GM08714 (cell line): Measurements from ENCODE around the gene TXNDC8.
"Not testable (repeated sequence)": the region's sequence is repeated elsewhere in the genome, so short reads cannot be mapped to it uniquely, and the experiment has no call there.

Experiments
- H3K4me3 ChIP-seq: fragments of 200-500 bp; sonication (Bioruptor generic); 2 replicates; pipeline ENCODE4 v1.5.1; 2014; ENCODE audit warnings: mild to moderate bottlenecking, low read length, inconsistent platforms
- ZNF274 ChIP-seq: IDR thresholded peaks from 2 replicates; pipeline ENCODE4 v1.6.1; 2012; ENCODE audit warnings: mild to moderate bottlenecking, low read depth, low read length

TXNDC8 gene

DNA sequence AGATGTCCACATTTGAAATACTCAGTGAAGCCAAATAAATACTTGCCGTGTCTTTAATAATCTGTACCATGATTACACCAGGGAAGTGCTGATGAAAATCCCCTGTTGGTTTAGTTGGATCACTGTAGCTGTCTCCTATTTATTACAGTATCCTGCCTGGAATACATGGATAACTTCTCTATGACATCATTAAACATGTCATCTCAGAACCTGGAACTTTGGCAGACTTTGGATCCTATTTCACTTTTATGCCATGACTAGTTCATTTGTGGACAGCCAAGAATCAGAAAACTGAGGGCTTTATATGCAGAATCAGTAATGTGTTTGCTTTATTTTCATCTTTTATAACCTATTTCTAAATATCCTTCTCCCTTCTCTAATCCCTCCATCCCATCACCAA, at the start of gene TXNDC8:
TSS of gene TXNDC8 (minus strand) at position 137 of the 400 bp plus-strand sequence.
- TF ChIP-seq ZNF274 = no peak
- no peak within 1 kb of the TSS for H3K4me3 ChIP-seq

GRCh38 chr9:110383491-110383890, 45.8 kb upstream of the TXNDC8 start:
- no peak for TF ChIP-seq ZNF274

DNA sequence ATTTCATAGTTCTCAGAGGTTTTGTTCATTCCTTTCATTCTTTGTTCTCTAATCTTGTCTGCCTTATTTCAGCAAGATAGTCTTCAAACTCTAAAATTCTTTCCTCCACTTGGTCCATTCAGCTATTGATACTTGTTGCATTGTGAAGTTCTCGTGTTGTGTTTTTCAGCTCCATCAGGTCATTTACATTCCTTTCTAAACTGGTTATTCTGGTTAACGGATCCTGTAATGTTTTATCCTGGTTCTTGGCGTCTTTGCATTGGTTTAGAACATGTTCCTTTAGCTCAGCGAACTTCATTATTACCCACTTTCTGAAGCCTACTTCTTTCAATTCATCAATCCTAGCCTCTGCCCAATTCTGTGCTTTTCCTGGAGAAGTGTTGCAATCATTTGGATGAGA, 45.1 kb upstream of the TXNDC8 start:
- no peak for TF ChIP-seq ZNF274
- H3K4me3 ChIP-seq = no peak overlapping the region

More at GRCh38 chr9:110383491-110383890, 45.8 kb upstream of the TXNDC8 start:
- H3K4me3 ChIP-seq = no peak overlapping the region

- H3K4me3 ChIP-seq = no peak overlapping the region
- no peak for TF ChIP-seq ZNF274
Observed at GRCh38 chr9:110371411-110372007, 33.8 kb upstream of the TXNDC8 start.

GRCh38 chr9:110370315-110370714, 32.7 kb upstream of the TXNDC8 start:
- no peak for TF ChIP-seq ZNF274
- H3K4me3 ChIP-seq = no peak overlapping the region

DNA sequence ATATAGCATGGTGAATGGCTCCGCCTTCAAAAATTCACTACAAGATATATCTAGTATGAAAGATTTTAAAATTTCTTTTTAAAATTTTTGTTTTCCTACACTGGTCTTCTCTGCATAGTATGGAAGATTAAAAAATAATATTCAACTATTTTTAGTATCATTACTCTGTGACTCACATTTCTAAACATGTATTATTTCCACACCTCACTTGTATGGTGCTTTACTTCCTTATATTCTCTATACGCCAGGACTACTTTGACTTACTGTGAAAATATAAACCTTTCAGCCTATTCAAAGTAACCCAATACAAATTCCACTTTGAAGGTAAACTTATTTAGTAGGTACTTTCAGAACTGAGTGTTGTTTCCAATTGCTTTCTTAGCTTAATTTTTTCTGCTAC, 26.8 kb upstream of the TXNDC8 start:
- TF ChIP-seq ZNF274 = no peak

GRCh38 chr9:110358992-110359391, 21.3 kb upstream of the TXNDC8 start:
- not testable (repeated sequence) for H3K4me3 ChIP-seq

More for the DNA sequence above, 26.8 kb upstream of the TXNDC8 start:
- no peak overlapping the region for H3K4me3 ChIP-seq

- no peak for TF ChIP-seq ZNF274
- no peak overlapping the region for H3K4me3 ChIP-seq
Observed at GRCh38 chr9:110357505-110357904, 19.8 kb upstream of the TXNDC8 start.

GRCh38 chr9:110356639-110357395, 19.2 kb upstream of the TXNDC8 start:
- no peak overlapping the region for H3K4me3 ChIP-seq
- no peak for TF ChIP-seq ZNF274

- no peak for TF ChIP-seq ZNF274
- H3K4me3 ChIP-seq = no peak overlapping the region
Observed at GRCh38 chr9:110355911-110356310, 18.2 kb upstream of the TXNDC8 start.

DNA sequence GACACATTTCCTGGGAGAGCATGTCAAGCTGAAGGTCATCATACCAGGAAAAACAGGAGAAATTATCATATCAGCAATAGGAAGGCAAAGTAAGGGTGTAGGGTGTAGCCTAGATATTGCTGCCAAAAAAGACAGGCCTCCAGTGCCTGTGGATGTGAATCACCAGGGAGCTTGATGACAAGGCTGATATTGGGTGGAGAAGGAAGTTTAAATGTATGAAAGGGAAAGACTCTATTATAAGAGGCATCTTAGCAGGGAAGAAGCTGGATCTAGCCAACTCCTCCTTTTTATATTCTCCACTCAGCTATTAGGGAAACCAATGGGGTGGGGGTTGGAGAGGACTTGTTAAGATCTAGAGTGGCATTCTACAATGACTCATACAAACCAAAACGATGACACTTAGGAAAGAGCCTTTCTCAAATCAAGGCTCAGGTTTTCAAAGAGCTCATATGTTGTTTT, 13.4 kb upstream of the TXNDC8 start:
- no peak overlapping the region for H3K4me3 ChIP-seq
- no peak for TF ChIP-seq ZNF274

- H3K4me3 ChIP-seq = no peak overlapping the region
- TF ChIP-seq ZNF274 = no peak
Observed at GRCh38 chr9:110346325-110346724, 8.7 kb upstream of the TXNDC8 start.

- no peak for TF ChIP-seq ZNF274
Observed at GRCh38 chr9:110344821-110345220, 7.2 kb upstream of the TXNDC8 start.

DNA sequence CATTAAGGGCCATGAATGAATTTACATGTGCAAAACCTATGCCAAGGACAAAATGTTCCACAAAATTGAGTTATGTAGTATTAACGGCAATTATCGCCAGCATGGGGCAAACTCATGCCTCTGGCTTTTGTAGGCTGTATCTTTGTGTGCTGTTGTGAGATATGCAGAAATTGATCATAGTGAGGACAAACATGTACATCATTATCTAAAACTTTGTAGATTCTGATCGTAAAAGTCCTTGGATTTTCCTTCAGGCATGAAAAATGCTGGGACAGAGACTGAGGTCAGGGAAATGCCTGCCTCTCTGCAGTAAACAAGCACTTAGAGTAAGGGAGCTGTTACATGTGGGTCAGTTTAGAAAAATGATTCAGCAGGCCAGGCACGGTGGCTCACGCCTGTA, 5.9 kb upstream of the TXNDC8 start:
- H3K4me3 ChIP-seq = no peak overlapping the region
- no peak for TF ChIP-seq ZNF274

More at GRCh38 chr9:110344821-110345220, 7.2 kb upstream of the TXNDC8 start:
- H3K4me3 ChIP-seq = no peak overlapping the region

DNA sequence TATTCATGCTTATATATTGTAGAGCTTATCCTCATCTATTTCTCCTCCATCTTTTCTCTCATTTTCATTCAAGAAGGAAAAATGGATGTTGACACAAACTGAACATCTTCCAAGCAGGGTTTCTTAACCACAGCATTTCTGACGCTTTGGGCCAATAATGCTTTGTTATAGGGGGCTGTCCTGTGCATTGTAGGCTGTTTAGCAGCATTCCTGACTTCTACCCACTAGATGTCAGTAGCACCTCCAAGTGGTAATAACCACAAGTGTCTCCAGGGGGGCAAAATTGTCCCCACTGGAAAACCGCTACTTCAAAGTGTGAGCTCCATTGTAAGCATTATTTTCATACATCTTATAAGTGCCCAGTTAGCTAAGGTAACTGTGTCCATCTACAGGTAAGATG, 2.6 kb upstream of the TXNDC8 start:
- H3K4me3 ChIP-seq = no peak overlapping the region
- no peak for TF ChIP-seq ZNF274
